Activated T-helper 17 cell treated with anti-CD3 and anti-CD28 coated beads, Interleukin-2, amount 50 U/mL, for 72 hours (primary cell): Measurements from ENCODE around the gene PLEKHM3. TPM values are rescaled to one million over a fixed set of nuclear protein-coding genes. Genes with fewer than 3 reads are reported as not detected.

Experiments used
- ATAC-seq: fragments of 150-1000 bp; cut with Tn5 transposase; replicated peaks from 2 replicates; pipeline ENCODE4 v1.10.0; 2021; ENCODE audit warnings: mild to moderate bottlenecking, moderate library complexity
- H3K27ac Mint-ChIP-seq: one replicate; pipeline ENCODE4 v1.8.0; 2022; ENCODE audit warnings: mixed read lengths
- H3K27me3 Mint-ChIP-seq: one replicate; pipeline ENCODE4 v1.8.0; 2022; ENCODE audit warnings: mixed read lengths
- H3K36me3 Mint-ChIP-seq: one replicate; pipeline ENCODE4 v1.8.0; 2022; ENCODE audit warnings: low read depth, mild to moderate bottlenecking, mixed read lengths
- H3K4me1 Mint-ChIP-seq: one replicate; pipeline ENCODE4 v1.8.0; 2022; ENCODE audit warnings: mixed read lengths
- H3K4me3 Mint-ChIP-seq: one replicate; pipeline ENCODE4 v1.8.0; 2022; ENCODE audit warnings: mild to moderate bottlenecking, mixed read lengths
- H3K9me3 Mint-ChIP-seq: one replicate; pipeline ENCODE4 v1.8.0; 2022; ENCODE audit warnings: mixed read lengths
- total RNA-seq, 2 donors: library from RNA; stranded (reverse); gene quantifications; one replicate each; pipeline ENCODE4 v1.2.3, GENCODE V29; 2022

Gene PLEKHM3
- total RNA-seq, 2 donors from 2014 or later, result 3.2 to 5.3 TPM

DNA sequence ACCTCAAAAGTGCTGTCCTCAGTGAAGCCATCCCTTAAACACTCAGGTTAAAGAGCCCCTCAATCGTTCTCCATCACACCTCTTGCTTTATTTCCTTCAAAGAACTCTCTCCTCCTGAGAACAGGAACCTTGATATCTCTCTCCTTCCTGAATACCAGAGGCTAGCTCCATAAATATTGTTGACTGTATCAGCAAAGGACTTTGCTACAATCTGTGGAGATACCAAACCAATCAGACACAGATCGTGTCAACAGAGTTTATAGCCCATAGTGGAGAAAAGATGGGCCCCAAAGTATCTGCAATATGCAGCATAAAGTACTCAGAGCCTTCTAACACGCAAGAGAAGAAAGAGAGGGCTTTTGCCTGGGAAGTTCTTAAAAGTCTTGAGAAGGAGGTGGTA lies 36.4 kb downstream of the PLEKHM3 start:
- Mint-ChIP-seq H3K36me3 (peaks cover 1% of the 10 kb centered on the region), H3K9me3 (no peaks in the 10 kb centered on the region), H3K27me3 (no peaks in the 10 kb centered on the region), H3K4me3 (no peak overlapping the region), H3K27ac (no peak overlapping the region), H3K4me1 (peaks cover 8% of the 10 kb centered on the region)
- ATAC-seq, result no peak

DNA sequence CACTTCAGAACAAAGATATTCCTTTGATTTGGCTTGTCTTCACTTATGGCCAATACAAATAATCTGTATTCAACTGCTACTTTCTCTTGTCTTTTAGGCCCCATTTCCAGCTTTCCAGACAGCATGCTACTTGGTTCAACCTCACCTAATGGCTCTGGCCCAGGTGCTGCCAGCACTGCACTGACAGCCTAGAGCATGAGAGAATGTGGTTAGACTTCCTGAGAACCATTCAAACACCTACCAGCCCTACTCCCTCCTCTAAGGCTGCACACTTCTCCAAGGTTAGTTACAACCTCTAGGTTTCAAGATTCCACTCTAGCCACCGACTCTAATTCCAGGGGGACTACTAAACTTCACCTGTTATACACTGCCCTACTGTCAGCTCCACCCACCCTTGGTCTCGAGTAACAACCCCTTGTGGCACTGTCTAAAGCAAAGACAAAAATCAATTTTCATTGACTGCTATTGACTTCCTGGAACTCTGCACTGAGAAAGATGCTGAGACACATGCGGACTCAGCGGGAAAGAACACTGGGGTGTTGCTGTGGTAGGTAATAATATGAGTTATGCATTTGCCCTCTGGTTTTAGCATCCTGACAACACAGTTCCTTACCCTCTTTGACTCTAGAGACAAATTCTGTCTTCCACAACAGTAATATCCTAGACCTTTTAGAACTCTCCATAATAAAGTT lies 38.2 kb downstream of the PLEKHM3 start:
- H3K4me3 Mint-ChIP-seq, result no peak overlapping the region
- no peaks in the 10 kb centered on the region for H3K36me3 Mint-ChIP-seq
- H3K9me3 Mint-ChIP-seq, result no peaks in the 10 kb centered on the region
- H3K27ac Mint-ChIP-seq, result no peak overlapping the region
- peaks cover 11% of the 10 kb centered on the region for H3K4me1 Mint-ChIP-seq
- peak; percentile 67 for ATAC-seq
- H3K27me3 Mint-ChIP-seq, result no peaks in the 10 kb centered on the region

DNA sequence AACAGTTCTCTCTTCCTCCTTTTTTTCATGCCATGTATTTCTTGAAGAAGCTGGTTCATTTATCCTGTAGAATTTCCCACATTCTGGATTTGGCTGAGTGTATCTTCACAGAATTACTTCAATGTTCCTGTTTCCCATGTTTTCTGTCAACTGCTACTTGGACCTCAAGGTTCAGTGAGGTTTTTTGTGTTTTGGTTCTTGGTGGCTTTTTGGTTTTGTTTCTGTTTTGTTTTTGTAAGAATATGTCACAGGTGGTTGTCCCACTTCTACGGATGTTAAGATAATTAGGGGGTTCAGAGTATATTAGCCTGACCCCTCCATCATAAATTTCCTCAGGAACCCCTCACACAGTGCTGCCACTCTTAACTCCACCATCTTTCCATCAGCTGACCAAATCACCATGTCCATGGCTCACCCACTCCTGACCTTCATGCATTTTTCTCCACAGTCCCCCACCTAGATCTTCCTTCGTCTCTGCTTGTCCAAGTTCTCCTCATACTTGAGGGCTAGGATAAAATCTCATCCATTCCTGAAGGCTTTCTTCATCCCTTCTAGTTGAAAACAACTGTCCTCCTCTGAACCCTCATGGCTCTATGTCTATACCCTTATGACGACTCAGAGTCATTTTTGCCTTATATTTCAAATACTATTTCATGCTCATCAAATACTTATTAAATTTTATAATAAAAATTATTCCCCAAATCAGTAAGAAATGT lies 40.4 kb downstream of the PLEKHM3 start:
- no peaks in the 10 kb centered on the region for H3K36me3 Mint-ChIP-seq
- H3K27me3 Mint-ChIP-seq, result no peaks in the 10 kb centered on the region
- H3K4me3 Mint-ChIP-seq, result no peak overlapping the region
- no peak overlapping the region for H3K27ac Mint-ChIP-seq
- ATAC-seq, result no peak
- no peaks in the 10 kb centered on the region for H3K9me3 Mint-ChIP-seq
- H3K4me1 Mint-ChIP-seq, result peaks cover 11% of the 10 kb centered on the region

DNA sequence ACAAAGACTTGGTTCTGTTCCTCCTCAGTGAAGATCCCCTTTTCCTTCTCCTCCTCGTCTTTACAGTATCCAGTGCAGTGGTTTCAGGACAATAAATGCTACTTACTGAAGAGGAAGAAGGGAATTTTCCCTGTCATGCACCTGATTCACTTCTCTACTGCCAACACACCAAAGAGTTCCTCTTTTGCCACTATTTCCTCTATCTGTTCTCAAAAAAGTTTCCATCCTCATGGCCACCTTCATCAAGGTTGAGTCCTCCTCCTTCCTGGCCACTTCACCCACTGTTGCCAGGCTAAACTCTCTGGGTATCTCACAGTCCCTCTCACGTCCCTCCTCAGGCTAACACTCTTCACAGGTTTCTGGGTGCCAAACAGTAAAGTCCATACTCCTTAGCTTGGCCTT lies 41.7 kb downstream of the PLEKHM3 start:
- no peak overlapping the region for H3K4me3 Mint-ChIP-seq
- peaks cover 11% of the 10 kb centered on the region for H3K4me1 Mint-ChIP-seq
- no peaks in the 10 kb centered on the region for H3K9me3 Mint-ChIP-seq
- no peak for ATAC-seq
- H3K27me3 Mint-ChIP-seq, result no peaks in the 10 kb centered on the region
- no peaks in the 10 kb centered on the region for H3K36me3 Mint-ChIP-seq
- peak overlapping the region; percentile 23 for H3K27ac Mint-ChIP-seq

DNA sequence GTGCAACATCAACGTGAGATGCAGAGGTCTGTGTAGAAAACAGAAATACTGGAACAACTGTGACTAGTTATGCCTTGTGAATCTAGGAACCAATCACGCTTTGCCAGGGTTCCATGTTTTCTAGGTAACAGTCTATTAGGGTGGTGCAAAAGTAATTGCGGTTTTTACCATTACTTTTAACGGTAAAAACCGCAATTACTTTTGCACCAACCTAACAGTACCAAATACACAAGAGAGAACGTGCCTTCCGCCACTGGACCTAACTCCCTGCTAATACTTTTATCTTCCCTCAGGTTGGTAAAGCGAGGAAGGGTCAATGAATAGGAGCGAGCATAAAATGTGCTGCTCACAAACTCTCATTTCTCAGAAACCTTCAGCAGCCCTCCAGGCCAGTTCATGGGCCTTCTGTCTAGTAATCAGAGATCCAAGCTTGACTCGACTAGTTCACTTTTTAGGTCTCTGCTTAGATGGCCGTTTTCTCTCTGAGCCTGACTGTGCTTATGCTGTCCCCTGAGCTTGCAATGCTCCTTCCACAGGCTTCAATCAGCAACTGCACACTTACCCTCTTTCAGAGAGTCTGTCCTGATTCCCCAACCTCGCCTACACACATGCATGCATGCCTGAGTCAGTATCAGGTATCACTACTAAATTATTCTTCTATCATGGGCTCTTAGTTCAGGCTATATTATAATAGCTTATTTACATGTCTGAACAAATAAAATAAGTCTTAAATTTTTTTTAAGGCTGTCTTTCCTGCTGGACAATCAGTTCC lies 47.0 kb downstream of the PLEKHM3 start:
- Mint-ChIP-seq H3K4me3 (no peak overlapping the region), H3K36me3 (peaks cover 5% of the 10 kb centered on the region), H3K27ac (no peak overlapping the region), H3K27me3 (no peaks in the 10 kb centered on the region), H3K4me1 (peaks cover 6% of the 10 kb centered on the region), H3K9me3 (no peaks in the 10 kb centered on the region)
- no peak for ATAC-seq

DNA sequence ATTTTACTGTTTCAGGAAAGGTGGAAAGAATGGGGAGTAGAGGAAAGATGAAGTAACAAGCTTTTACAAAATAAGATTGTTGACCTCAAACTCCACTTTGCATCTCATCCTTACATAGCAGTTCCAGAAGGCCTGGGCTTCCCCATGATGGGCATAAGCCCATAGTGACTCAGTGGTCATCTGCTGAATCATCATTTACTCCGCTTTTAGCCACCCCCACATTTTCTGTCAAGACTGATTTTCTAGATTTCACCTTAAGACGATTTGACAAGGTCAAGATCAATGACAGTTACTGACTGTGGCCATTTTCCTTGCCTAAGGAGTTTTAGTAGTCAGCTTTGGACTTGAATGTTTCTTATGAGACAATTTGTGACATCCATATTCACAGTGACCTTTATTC lies 49.4 kb downstream of the PLEKHM3 start:
- H3K4me3 Mint-ChIP-seq, result no peak overlapping the region
- H3K9me3 Mint-ChIP-seq, result no peaks in the 10 kb centered on the region
- no peak for ATAC-seq
- H3K27ac Mint-ChIP-seq, result no peak overlapping the region
- peaks cover 5% of the 10 kb centered on the region for H3K36me3 Mint-ChIP-seq
- H3K27me3 Mint-ChIP-seq, result no peaks in the 10 kb centered on the region
- H3K4me1 Mint-ChIP-seq, result peaks cover 8% of the 10 kb centered on the region

DNA sequence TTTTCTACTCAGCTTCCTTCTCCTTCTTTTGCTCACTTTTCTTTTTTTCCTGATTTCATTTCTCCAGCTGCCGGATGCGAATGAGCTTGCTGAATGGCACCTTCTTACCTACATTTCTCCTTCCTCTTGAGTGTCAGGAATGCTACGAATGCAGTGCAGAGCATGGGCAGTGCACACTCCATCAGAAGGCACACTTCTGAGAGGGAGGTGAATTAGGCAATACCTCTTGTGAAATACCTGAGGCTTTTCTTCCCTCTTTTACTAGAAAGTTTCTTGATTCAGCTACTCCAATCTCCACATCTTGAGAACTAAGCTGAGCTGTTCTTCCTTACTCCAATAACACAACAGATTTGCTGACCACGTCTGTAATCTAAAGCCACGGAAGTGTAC lies 51.1 kb downstream of the PLEKHM3 start:
- ATAC-seq, result no peak
- H3K9me3 Mint-ChIP-seq, result no peaks in the 10 kb centered on the region
- H3K27me3 Mint-ChIP-seq, result no peaks in the 10 kb centered on the region
- peaks cover 9% of the 10 kb centered on the region for H3K4me1 Mint-ChIP-seq
- H3K4me3 Mint-ChIP-seq, result no peak overlapping the region
- H3K27ac Mint-ChIP-seq, result no peak overlapping the region
- H3K36me3 Mint-ChIP-seq, result peaks cover 5% of the 10 kb centered on the region

DNA sequence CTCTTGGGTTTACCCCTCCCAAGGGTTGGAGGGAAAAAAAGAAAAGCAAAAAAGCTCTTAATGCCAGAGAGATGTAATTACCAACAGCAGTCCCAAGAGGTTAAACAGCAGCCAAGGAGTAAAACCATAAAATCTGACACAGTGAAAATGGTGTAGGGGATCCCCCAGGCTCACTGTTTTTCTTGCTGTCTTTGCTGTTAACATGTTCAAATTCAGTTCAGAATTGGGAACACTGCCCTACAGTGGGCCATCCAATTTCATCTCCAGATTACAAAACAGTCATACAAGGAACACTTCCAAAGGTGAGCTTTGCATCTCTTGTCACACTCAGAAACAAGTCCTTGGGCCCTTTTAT lies 54.5 kb downstream of the PLEKHM3 start:
- Mint-ChIP-seq H3K27ac (no peak overlapping the region), H3K4me3 (no peak overlapping the region), H3K9me3 (no peaks in the 10 kb centered on the region), H3K4me1 (peaks cover 9% of the 10 kb centered on the region), H3K36me3 (peaks cover 5% of the 10 kb centered on the region), H3K27me3 (no peaks in the 10 kb centered on the region)
- no peak for ATAC-seq

DNA sequence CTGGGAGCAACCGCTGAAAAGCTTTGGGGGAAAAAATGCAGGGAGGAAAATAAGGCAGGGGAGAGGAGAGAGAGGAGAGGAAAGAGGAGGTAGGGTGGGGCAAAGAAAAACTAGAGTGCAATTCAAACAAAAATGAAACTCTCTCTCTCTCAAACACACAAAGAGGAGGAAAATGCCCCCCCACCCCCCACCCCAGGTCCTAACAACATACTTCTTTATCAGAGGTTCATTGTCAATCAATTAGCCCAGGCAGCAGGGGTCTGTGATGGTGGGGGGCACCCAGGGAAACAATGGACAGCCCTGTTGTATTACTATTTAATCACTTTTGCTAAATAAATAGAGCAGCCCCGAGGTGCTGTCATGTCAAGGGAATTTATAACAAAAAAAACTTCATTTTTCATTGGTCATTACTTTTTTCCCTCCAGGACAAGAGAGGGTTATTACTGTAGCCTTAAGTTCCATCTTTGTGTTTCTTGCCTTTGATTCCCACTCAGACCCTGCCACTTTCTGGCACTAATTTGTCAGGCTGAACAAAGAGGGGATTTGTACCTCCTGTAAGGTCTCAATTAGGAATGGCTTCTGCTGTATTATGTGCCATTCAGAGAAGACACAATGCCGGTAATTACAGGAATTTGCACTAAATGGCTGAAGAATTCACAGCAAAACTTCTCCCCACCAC lies 55.0 kb downstream of the PLEKHM3 start:
- no peak for ATAC-seq
- H3K36me3 Mint-ChIP-seq, result peaks cover 5% of the 10 kb centered on the region
- H3K4me3 Mint-ChIP-seq, result no peak overlapping the region
- no peaks in the 10 kb centered on the region for H3K27me3 Mint-ChIP-seq
- H3K4me1 Mint-ChIP-seq, result peaks cover 9% of the 10 kb centered on the region
- H3K9me3 Mint-ChIP-seq, result no peaks in the 10 kb centered on the region
- no peak overlapping the region for H3K27ac Mint-ChIP-seq

DNA sequence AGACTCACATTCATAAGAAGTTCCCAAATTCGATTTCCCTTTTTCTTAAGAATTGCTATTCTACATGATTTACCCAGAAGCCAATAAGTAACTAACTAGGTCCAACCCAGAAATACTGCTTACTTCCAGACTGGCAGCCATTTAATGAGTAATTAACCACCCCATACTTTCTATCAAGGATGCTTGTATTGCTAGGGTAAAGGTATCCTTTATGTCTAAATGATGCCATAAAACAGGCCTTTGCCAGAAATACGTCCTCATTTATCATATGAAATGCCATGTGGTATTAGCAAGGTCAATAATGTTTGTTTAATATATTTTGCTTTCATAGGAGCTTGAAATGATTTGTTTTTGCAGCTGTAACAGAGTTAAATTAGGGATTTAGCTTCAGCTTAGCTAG lies 56.1 kb downstream of the PLEKHM3 start:
- Mint-ChIP-seq H3K4me3 (no peak overlapping the region), H3K36me3 (no peaks in the 10 kb centered on the region), H3K27ac (no peak overlapping the region), H3K9me3 (no peaks in the 10 kb centered on the region), H3K27me3 (no peaks in the 10 kb centered on the region), H3K4me1 (peaks cover 9% of the 10 kb centered on the region)
- ATAC-seq, result no peak

DNA sequence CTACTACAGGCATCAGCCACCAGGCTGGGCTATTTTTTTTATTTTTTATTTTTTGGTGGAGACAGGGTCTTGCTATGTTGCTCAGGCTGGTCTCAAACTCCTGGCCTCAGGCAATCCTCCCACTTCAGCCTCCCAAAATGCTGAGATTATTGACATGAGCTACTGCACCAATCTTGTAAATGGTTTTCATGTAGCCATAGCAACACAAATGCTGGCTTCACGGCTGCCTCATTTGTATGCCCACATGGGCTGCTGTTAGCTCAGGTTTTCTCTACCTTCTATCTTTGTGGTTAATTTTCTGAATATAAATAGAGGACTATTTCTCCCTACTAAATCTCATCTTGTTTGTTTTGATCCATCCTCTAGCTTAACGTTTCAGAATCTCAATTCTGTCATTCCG lies 58.2 kb downstream of the PLEKHM3 start:
- Mint-ChIP-seq H3K36me3 (peaks cover 14% of the 10 kb centered on the region), H3K27ac (no peak overlapping the region), H3K27me3 (no peaks in the 10 kb centered on the region), H3K4me1 (peaks cover 3% of the 10 kb centered on the region), H3K4me3 (no peak overlapping the region), H3K9me3 (peaks cover 10% of the 10 kb centered on the region)
- ATAC-seq, result no peak

DNA sequence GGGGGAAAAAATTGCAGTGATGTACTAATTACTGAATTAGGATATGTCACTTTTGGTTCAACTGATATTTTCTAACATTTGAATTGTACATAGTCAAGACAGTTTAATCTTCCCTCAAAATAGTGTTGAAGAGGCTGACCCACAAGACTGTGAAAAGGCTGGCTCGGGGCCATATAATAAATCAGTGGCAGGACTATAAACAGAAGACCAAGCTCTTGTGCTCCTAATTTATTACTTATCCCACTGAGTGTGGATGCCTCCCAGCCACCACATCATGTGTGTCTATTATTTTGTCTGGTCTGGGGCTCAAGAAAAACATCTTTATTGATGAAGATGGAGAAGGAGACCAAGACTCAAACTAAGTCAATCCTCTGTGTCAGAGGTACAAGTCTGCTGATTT lies 64.4 kb downstream of the PLEKHM3 start:
- no peaks in the 10 kb centered on the region for H3K4me1 Mint-ChIP-seq
- peaks cover 15% of the 10 kb centered on the region for H3K36me3 Mint-ChIP-seq
- no peaks in the 10 kb centered on the region for H3K27me3 Mint-ChIP-seq
- ATAC-seq, result no peak
- no peak overlapping the region for H3K4me3 Mint-ChIP-seq
- no peak overlapping the region for H3K27ac Mint-ChIP-seq
- H3K9me3 Mint-ChIP-seq, result peaks cover 10% of the 10 kb centered on the region

DNA sequence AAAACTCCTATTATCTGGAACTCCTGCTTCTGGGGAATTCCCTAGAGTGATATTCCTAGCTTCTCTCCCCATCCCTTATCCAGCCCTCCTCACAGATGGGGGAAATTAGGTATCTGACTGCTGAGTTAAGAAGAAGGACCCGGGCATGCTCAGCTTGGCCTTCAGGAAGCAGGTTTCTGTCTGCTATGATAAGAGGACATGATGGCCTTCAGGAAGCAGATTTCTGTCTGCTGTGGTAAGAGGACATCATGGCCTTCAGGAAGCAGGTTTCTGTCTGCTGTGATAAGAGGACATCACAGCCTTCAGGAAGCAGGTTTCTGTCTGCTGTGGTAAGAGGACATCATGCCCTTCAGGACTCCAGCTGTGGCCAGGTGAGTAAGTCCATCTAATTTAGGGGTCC lies 65.2 kb downstream of the PLEKHM3 start:
- no peaks in the 10 kb centered on the region for H3K27me3 Mint-ChIP-seq
- H3K9me3 Mint-ChIP-seq, result peaks cover 10% of the 10 kb centered on the region
- no peak for ATAC-seq
- H3K4me3 Mint-ChIP-seq, result no peak overlapping the region
- H3K4me1 Mint-ChIP-seq, result no peaks in the 10 kb centered on the region
- peaks cover 15% of the 10 kb centered on the region for H3K36me3 Mint-ChIP-seq
- H3K27ac Mint-ChIP-seq, result peak overlapping the region; percentile 57

DNA sequence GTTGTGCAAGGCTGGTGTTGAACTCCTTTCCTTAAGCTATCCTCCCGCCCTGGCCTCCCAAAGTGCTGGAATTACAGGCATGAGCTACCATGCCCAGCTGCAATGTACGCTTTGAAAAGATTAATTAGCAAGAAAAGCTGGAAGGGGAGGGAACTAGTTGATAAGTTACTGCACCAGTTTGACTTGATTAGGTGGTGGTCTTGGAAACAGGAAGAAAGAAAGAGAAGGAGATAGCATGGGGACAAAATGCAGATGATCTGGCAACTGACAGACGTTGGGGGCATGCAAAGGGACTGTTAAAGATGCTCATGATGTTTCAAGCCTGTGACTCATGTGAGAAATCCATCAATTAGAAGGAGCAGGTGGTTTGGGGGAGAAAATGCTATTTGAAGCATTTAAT lies 68.6 kb downstream of the PLEKHM3 start:
- no peak overlapping the region for H3K27ac Mint-ChIP-seq
- H3K9me3 Mint-ChIP-seq, result no peaks in the 10 kb centered on the region
- H3K4me1 Mint-ChIP-seq, result no peaks in the 10 kb centered on the region
- no peak for ATAC-seq
- H3K36me3 Mint-ChIP-seq, result no peaks in the 10 kb centered on the region
- H3K4me3 Mint-ChIP-seq, result no peak overlapping the region
- H3K27me3 Mint-ChIP-seq, result no peaks in the 10 kb centered on the region
